GM23248 (cell line): ENCODE measurements around the gene TBC1D1. TPM values are rescaled to one million over a fixed set of nuclear protein-coding genes. Genes with fewer than 3 reads are reported as not detected.
"Not testable (repeated sequence)": the region's sequence is repeated elsewhere in the genome, so short reads cannot be mapped to it uniquely, and the experiment has no call there.

ENCODE experiments used
- DNase-seq: peaks from one replicate; pipeline ENCODE4 v3.0.0-alpha.2; 2015
- H2AFZ ChIP-seq: fragments of 200-600 bp; sonication (generic); 2 replicates; pipeline ENCODE4 v1.6.1; 2016; ENCODE audit warnings: antibody characterized with exemption
- H3F3A ChIP-seq: fragments of 200-600 bp; sonication (generic); 2 replicates; pipeline ENCODE4 v1.6.1; 2016; ENCODE audit warnings: mild to moderate bottlenecking, antibody characterized with exemption, mixed run types; ENCODE audit not compliant: insufficient read depth
- H3K27ac ChIP-seq: fragments of 200-600 bp; sonication (generic); 2 replicates; pipeline ENCODE4 v1.5.1; 2016; ENCODE audit warnings: mild to moderate bottlenecking
- H3K27me3 ChIP-seq: fragments of 200-600 bp; sonication (generic); replicated peaks from 2 replicates; pipeline ENCODE4 v1.6.1; 2016; ENCODE audit warnings: mild to moderate bottlenecking; ENCODE audit not compliant: insufficient read depth
- H3K36me3 ChIP-seq: fragments of 200-600 bp; sonication (generic); 2 replicates; pipeline ENCODE4 v1.6.1; 2016; ENCODE audit warnings: low read depth, mild to moderate bottlenecking
- H3K4me1 ChIP-seq: fragments of 200-600 bp; sonication (generic); 2 replicates; pipeline ENCODE4 v1.6.1; 2016; ENCODE audit warnings: mild to moderate bottlenecking; ENCODE audit not compliant: insufficient read depth
- H3K4me2 ChIP-seq: fragments of 200-600 bp; sonication (generic); one replicate; pipeline ENCODE4 v1.6.1; 2016; ENCODE audit warnings: mild to moderate bottlenecking; ENCODE audit not compliant: unreplicated experiment
- H3K4me3 ChIP-seq: fragments of 200-600 bp; sonication (generic); 2 replicates; pipeline ENCODE4 v1.5.1; 2016; ENCODE audit warnings: mild to moderate bottlenecking
- H3K79me2 ChIP-seq: fragments of 200-600 bp; sonication (generic); 2 replicates; pipeline ENCODE4 v1.6.1; 2016; ENCODE audit warnings: mild to moderate bottlenecking; ENCODE audit not compliant: insufficient read depth
- H3K9ac ChIP-seq: fragments of 200-600 bp; sonication (generic); 2 replicates; pipeline ENCODE4 v1.6.1; 2016; ENCODE audit warnings: mild to moderate bottlenecking
- H3K9me2 ChIP-seq: fragments of 200-600 bp; sonication (generic); 2 replicates; pipeline ENCODE4 v1.6.1; 2016; ENCODE audit warnings: mixed run types, mild to moderate bottlenecking, moderate library complexity; ENCODE audit not compliant: insufficient read depth
- H3K9me3 ChIP-seq: fragments of 200-600 bp; sonication (generic); one replicate; pipeline ENCODE4 v1.6.1; 2017; ENCODE audit warnings: low read depth
- H4K20me1 ChIP-seq: fragments of 200-600 bp; sonication (generic); 2 replicates; pipeline ENCODE4 v1.6.0; 2016; ENCODE audit not compliant: insufficient read depth
- EZH2 ChIP-seq: fragments of 200-600 bp; sonication (generic); IDR thresholded peaks from 2 replicates; pipeline ENCODE4 v1.6.1; 2018; ENCODE audit warnings: antibody characterized with exemption, mild to moderate bottlenecking; ENCODE audit not compliant: insufficient read depth, poor library complexity, severe bottlenecking
- EZH2phosphoT487 ChIP-seq: fragments of 200-600 bp; sonication (generic); IDR thresholded peaks from 2 replicates; pipeline ENCODE4 v1.6.1; 2018; ENCODE audit warnings: antibody characterized with exemption, moderate library complexity, mild to moderate bottlenecking, low read depth; ENCODE audit not compliant: insufficient read depth
- WGBS, 2 experiments: methylation state at CpG; one replicate each; pipeline ENCODE4 v1.1.6; 2015 to 2017; ENCODE audit warnings: low lambda C conversion rate in 2 of 2, low coverage in 1 of 2; ENCODE audit errors: missing lambda C conversion rate in 2 of 2; 5-methylcytosine and 5-hydroxymethylcytosine counted together
- in situ Hi-C: fragments of 300-500 bp; cut with MboI; formaldehyde crosslinking; loops from 2 replicates; pipeline ENCODE4 v1.15.0; 2020
- polyA plus RNA-seq: library from polyadenylated mRNA; unstranded; fragments of >200 nt; fragmentation: Nextera tagmentation; extraction: Ambion mirVana; gene quantifications from 2 replicates; pipeline ENCODE4 v1.2.1, GENCODE V29; 2016
- total RNA-seq: library from RNA; depleted of rRNA; stranded (reverse); fragments of >200 nt; shearing (Covaris generic); gene quantifications from 2 replicates; pipeline ENCODE4 v1.2.3, GENCODE V29; 2014

Gene TBC1D1
- total and polyA plus RNA-seq, 2 experiments from 2014 or later: 12.4 to 34.6 TPM

DNA sequence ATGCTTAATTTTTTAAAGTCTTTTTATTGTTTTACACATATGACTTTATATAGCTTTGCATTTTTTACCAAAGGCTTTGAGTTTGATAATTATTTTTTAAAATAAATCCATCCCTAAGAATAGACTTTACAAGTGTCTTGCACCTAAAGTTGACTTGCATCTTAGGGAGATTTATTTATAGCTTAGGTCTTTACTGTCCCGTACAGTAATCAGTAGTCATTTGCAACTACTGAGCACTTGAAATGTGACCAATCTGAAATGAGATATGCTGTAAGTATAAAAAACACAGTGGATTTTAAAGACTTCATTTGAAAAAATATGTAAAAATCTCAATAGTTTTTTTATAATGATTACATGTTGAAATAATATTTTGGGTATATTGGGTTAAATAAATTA lies 19.2 kb downstream of the TBC1D1 start:
- no peaks in the 10 kb centered on the region for H3F3A ChIP-seq
- 41 to 55% methylated on average over 1 of the region's 1 CpG for WGBS, 2 experiments
- no peaks in the 10 kb centered on the region for H3K9me2 ChIP-seq
- H3K4me3 ChIP-seq: no peak overlapping the region
- no peaks in the 10 kb centered on the region for H4K20me1 ChIP-seq
- H3K79me2 ChIP-seq: no peaks in the 10 kb centered on the region
- no peak overlapping the region for H3K4me2 ChIP-seq
- TF ChIP-seq EZH2 (no peak), EZH2phosphoT487 (no peak)
- no peaks in the 10 kb centered on the region for H3K36me3 ChIP-seq
- no peaks in the 10 kb centered on the region for H3K9me3 ChIP-seq
- no peak overlapping the region for H2AFZ ChIP-seq
- H3K4me1 ChIP-seq: no peaks in the 10 kb centered on the region
- in situ Hi-C loops: no loop called here
- no peak for DNase-seq
- H3K9ac ChIP-seq: no peak overlapping the region
- H3K27me3 ChIP-seq: peaks cover 24% of the 10 kb centered on the region
- no peak overlapping the region for H3K27ac ChIP-seq

DNA sequence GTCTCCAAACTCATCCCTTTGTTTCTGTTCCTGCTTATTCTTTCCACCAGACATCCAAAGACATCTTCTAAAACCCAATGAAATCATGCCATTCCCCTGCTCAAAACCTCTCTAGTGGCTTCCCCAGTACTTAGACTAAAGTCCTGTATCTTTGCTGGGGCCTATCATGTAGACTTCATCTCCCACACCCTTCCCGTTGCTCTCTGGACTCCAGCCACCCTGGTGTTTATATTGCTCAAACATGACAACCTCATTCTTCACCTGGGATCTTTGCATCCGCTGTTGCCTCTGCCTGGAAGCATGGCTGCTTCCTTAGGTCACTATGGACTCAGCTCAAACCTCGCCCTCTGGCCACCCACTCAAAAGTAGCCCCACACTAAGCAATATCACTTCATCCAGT lies 23.7 kb downstream of the TBC1D1 start:
- DNase-seq: no peak
- Histone ChIP-seq H3K9me2 (no peaks in the 10 kb centered on the region), H3K4me3 (no peak overlapping the region), H3K79me2 (no peaks in the 10 kb centered on the region), H3K9me3 (no peaks in the 10 kb centered on the region), H4K20me1 (no peaks in the 10 kb centered on the region), H3K4me1 (no peaks in the 10 kb centered on the region), H3F3A (no peaks in the 10 kb centered on the region), H3K27me3 (peaks cover 13% of the 10 kb centered on the region; the same call in 1 of the 2 replicates), H3K9ac (no peak overlapping the region), H3K36me3 (no peaks in the 10 kb centered on the region), H2AFZ (no peak overlapping the region), H3K4me2 (no peak overlapping the region), H3K27ac (no peak overlapping the region)
- in situ Hi-C loops: no loop called here
- TF ChIP-seq EZH2phosphoT487: no peak
- no peak for TF ChIP-seq EZH2
- 19 to 26% methylated on average over 3 of the region's 3 CpGs for WGBS, 2 experiments

DNA sequence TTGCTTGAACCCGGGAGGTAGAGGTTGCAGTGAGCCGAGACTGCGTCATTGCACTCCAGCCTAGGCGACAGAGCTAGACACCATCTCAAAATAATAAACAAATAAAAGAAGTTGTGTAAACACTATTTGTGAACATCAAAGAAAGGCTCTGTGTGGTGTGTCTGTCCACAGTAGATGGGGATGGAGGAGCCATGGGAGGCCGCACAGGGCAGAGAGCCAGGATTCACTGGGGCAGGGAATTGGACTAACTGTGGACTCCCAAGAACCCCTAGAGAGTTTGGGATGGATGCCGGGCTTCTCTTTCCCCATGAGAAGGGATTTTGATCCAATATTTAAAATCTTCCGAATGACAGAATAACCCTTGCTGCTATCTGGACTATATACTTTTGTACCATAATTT lies 26.5 kb downstream of the TBC1D1 start:
- TF ChIP-seq EZH2 (no peak), EZH2phosphoT487 (no peak)
- Histone ChIP-seq H2AFZ (no peak overlapping the region), H4K20me1 (no peaks in the 10 kb centered on the region), H3K79me2 (no peaks in the 10 kb centered on the region), H3K9me2 (no peaks in the 10 kb centered on the region), H3K4me3 (no peak overlapping the region), H3K27ac (no peak overlapping the region), H3F3A (no peaks in the 10 kb centered on the region), H3K36me3 (no peaks in the 10 kb centered on the region), H3K9me3 (no peaks in the 10 kb centered on the region), H3K9ac (no peak overlapping the region), H3K4me1 (no peaks in the 10 kb centered on the region), H3K4me2 (no peak overlapping the region), H3K27me3 (peaks cover 13% of the 10 kb centered on the region; the same call in 1 of the 2 replicates)
- WGBS, 2 experiments: 66 to 72% methylated on average over 7 of the region's 7 CpGs
- in situ Hi-C loops: no loop called here
- DNase-seq: no peak

GRCh38 chr4:37918653-37919052 lies 27.8 kb downstream of the TBC1D1 start:
- H3F3A ChIP-seq: no peaks in the 10 kb centered on the region
- H3K4me1 ChIP-seq: no peaks in the 10 kb centered on the region
- no peaks in the 10 kb centered on the region for H4K20me1 ChIP-seq
- no peak overlapping the region for H3K27ac ChIP-seq
- no peak overlapping the region for H3K4me2 ChIP-seq
- H3K9me2 ChIP-seq: no peaks in the 10 kb centered on the region
- H3K4me3 ChIP-seq: no peak overlapping the region
- peaks cover 13% of the 10 kb centered on the region; the same call in 1 of the 2 replicates for H3K27me3 ChIP-seq
- H3K79me2 ChIP-seq: no peaks in the 10 kb centered on the region
- H3K36me3 ChIP-seq: no peaks in the 10 kb centered on the region
- 39 to 41% methylated on average over 3 of the region's 3 CpGs for WGBS, 2 experiments
- H3K9ac ChIP-seq: no peak overlapping the region
- no peaks in the 10 kb centered on the region for H3K9me3 ChIP-seq
- TF ChIP-seq EZH2phosphoT487: no peak
- TF ChIP-seq EZH2: no peak
- in situ Hi-C loops: no loop called here
- no peak overlapping the region for H2AFZ ChIP-seq
- no peak for DNase-seq

DNA sequence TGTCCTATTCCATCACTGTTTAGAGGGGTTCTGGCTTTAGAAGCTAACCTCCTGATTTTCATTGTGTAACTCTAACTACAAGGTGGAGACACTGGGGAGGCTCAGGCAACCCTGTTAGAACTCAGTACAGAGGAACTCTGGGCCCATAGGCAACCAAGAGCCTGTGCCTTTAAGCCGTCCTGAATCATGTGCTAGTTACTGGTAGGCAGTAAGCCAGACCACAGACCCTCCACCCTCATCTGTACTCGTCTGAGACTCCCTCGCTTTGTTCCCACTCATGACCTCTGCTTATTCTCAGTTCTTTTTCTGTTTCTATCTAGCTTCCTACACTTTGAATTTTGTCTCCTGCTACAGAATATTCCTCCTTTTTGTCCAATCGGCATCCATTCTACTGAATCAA lies 31.4 kb downstream of the TBC1D1 start:
- Histone ChIP-seq H3K79me2 (no peaks in the 10 kb centered on the region), H2AFZ (no peak overlapping the region), H3K9ac (no peak overlapping the region), H3K27me3 (peaks cover 11% of the 10 kb centered on the region), H3K27ac (no peak overlapping the region), H3K9me2 (no peaks in the 10 kb centered on the region), H3K4me2 (no peak overlapping the region), H3K4me3 (no peak overlapping the region), H3K9me3 (no peaks in the 10 kb centered on the region), H3K4me1 (no peaks in the 10 kb centered on the region), H3F3A (no peaks in the 10 kb centered on the region), H3K36me3 (no peaks in the 10 kb centered on the region), H4K20me1 (no peaks in the 10 kb centered on the region)
- in situ Hi-C loops: no loop called here
- no peak for DNase-seq
- WGBS, 2 experiments: 24 to 31% methylated on average over 4 of the region's 4 CpGs
- TF ChIP-seq EZH2phosphoT487: no peak
- no peak for TF ChIP-seq EZH2

DNA sequence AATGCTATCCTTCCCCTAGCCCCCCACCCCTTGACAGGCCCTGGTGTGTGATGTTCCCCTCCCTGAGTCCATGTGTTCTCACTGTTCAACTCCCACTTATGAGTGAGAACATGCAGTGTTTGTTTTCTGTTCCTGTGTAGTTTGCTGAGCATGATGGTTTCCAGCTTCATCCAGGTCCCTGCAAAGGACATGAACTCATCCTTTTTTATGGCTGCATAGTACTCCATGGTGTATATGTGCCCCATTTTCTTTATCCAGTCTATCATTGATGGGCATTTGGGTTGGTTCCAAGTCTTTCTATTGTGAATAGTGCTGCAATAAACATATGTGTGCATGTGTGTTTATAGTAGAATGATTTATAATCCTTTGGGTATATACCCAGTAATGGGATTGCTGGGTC lies 32.2 kb downstream of the TBC1D1 start:
- H3K79me2 ChIP-seq, H3K9ac ChIP-seq, H3K36me3 ChIP-seq, H3F3A ChIP-seq, H3K27ac ChIP-seq, DNase-seq, H3K9me2 ChIP-seq, H3K4me1 ChIP-seq, H3K9me3 ChIP-seq, in situ Hi-C loops, H4K20me1 ChIP-seq, H3K4me3 ChIP-seq, H3K4me2 ChIP-seq, H2AFZ ChIP-seq: not testable (repeated sequence)
- H3K27me3 ChIP-seq: peaks cover 19% of the 10 kb centered on the region
